Esophagus squamous epithelium (tissue), 4 donors: ENCODE results near the gene SYNDIG1L.

Source experiments
- CTCF ChIP-seq, 6 experiments: fragments of 450-650 bp in 4 of 6; fragments of 200-600 bp in 2 of 6; sonication (generic) in 2 of 6; IDR thresholded peaks; one replicate each; pipeline ENCODE4 v1.5.1; 2016 to 2019; ENCODE audit warnings: antibody characterized with exemption in 6 of 6, mild to moderate bottlenecking in 4 of 6, moderate library complexity in 4 of 6
- POLR2A ChIP-seq, 4 donors: fragments of 450-650 bp; IDR thresholded peaks; one replicate each; pipeline ENCODE4 v1.6.1; 2017; ENCODE audit warnings: antibody characterized with exemption in 4 of 4, mild to moderate bottlenecking in 4 of 4, moderate library complexity in 3 of 4

GRCh38 chr14:74409441-74409840 is 16.6 kb downstream of the SYNDIG1L start:
- TF ChIP-seq CTCF (IDR thresholded peaks at IDR 0.05) (no peak), POLR2A (IDR thresholded peaks at IDR 0.05) (no peak)
